ENCODE data around the gene NOS3.
A peak's percentile ranks its signal among the peaks of the same experiment; 100 is the strongest.

The NOS3 gene

DNA sequence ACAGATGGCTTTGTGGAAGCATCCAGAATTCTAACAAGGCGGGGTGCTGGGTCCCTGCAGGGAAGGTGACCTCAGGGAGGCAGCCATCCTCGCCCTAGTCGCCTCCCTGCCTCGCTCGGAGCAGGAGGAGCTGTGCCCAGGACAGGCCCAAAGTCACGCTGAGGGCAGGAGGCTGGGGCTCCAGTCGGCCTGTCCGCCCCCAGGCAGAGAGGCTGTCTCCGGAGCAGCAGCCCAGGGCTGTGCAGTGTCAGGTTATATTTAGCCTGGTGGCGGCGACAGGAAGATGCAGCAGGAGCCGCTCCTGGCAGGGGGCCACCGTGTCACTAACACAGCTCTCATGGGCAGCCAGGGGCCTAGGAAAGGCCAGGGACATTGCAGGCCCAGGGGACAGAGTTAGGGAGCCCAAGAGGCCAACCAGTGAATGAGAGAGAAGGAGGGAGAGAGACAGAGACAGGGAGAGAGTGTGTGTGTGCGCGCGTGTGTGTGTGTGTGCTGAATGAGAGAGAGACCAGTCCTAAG lies 26.2 kb upstream of the NOS3 start:
- DNase-seq (ENCODE audit: low read depth in 2 of 2, low spot score in 1 of 2), result no peak

DNA sequence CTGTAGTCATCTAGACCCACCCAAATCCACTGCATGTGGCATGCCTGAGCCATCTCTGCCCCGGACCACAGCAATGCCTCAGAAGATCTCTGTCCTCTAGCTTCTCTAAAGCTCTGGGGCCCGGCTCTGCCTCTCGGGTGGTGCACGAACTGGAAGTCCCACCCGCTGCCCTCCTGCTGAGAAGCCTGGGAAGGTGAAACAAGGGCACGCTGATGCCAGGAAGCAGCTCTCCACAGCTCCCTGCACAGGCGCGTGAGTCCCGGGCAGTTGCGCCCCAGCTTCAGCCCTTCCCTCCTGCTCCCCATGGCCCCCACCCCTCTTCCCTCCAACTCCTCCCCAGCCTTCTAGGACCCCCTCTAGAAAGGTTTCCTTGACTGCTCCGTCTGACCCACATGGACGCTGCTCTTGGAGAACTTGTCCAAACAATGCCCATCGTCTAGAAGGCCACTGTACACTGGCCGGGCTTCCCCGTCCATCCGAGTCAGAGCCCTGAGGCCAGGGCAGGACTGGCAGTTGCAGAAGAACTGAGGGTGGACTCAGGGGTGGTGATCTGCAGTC lies 25.5 kb upstream of the NOS3 start:
- DNase-seq (ENCODE audit: low read depth in 2 of 2, low spot score in 1 of 2), result no peak

DNA sequence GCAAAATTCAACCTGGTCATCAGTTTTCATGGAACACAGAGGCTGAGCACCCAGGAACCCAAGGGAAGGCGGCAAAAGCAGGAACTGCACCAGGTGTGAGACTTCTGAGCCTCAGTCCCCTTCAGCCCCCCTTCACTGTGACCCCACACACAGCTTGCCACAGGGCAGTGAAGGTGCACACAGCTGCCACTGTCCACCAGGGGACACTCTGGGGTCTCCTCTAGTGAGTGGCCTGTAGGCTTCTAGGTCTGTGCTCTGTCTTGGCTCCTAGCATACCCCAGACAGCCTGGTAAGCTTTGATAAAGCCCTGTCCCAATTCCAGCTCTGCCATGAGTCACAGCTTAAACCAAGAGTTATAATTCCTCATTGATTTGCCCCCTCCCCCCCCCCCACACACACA lies 24.8 kb upstream of the NOS3 start:
- no peak for DNase-seq (ENCODE audit: low read depth in 2 of 2, low spot score in 1 of 2)

DNA sequence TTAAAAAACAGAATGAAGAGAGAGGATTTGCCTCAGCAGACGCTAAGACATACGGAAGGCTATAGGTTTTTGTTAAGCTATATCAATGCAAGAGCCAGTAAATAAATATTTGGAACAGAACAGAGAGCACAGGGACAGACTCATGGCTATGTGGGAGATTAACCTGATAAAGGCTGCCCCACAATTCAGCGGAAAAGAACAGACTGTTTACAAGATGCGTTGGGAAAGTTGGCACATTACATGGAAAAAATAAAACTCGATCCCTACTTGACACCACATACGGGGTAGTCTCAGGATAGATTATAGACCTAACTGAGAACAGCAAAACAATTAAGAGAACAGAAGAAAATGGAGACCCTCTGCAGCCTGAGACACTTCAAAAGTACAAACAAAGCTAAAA lies 23.5 kb upstream of the NOS3 start:
- no peak for DNase-seq (ENCODE audit: low read depth in 2 of 2, low spot score in 1 of 2)

DNA sequence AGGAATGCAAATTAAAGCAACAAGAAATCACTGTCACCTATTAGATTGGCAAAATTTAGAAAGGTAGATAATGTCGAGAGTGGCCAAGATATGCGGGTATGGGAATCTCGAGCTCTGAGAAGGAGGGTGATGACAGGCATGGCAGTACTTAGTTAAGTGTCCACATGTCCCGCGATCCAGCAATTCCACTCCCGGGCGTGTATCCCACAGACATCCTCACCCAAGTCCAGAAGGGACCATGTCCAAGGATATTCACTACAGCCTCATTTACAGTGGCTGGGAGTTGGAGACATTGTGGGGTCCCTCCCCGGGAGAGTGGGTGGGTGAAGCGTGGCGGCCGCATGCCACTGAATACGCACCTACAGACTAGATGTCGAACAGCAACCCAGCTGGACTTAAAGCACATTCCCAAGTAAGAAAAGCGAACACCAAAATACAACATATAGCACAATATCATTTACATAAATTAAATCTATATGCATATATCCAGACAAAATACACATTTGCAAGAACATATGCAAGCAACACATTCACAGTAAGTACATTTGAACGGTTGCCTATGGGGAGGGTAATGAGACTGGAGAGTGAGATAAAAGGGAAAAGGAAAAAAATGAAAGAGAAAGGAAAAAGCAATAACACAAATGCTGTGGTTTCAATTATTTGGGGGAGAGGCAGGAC lies 22.6 kb upstream of the NOS3 start:
- DNase-seq (ENCODE audit: low read depth in 2 of 2, low spot score in 1 of 2), result no peak

DNA sequence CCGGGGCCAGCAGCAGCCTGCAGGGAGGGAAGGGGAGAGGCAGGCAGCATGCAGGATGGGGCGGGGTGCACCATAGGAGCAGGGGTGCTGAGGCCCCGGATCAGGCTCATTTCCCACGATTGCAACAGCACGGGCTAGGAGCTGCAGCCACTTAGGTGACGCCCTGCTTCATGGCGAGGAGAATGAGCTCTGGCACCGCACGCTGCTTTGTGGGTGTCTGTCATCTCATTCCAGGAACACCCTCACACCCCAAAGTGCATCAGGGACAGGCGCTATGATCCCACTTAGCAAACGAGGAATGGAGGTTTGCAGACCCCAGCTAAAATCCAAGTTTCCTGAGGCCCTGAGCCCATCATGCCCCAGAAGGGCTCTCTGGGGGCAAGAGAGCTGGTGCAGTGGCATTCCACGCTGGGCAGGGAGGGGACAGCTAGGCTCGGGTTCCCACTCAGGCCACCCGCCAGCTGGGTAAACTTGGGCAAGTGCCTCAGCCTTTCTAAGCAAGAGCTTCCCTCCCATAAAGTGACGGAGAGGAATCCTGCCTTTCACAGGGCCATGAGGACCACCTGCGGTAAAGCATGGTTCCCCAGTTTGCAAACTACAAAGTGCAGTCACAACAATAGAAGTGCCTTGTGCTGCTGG lies 22.0 kb upstream of the NOS3 start:
- no peak for DNase-seq (ENCODE audit: low read depth in 2 of 2, low spot score in 1 of 2)

DNA sequence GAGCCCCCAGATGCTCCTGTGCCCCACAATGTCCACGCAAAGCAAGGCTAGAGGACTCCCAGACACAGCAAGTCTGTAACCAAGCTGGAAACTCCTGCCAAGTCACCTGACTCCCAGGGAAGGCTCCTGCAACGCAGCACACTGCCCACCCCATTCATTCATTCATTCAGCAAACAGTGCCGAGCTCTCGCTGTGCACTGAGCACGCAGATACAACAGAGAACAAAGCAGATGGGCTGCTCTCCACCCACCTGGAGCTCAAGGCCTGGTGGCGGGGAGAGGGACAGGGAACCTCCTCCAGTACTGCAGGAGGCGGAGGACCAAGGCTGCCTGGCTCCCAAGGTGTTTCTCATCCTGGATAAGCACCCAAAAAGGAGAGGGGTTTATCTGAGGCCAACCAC lies 21.3 kb upstream of the NOS3 start:
- DNase-seq (ENCODE audit: low read depth in 2 of 2, low spot score in 1 of 2), result no peak

DNA sequence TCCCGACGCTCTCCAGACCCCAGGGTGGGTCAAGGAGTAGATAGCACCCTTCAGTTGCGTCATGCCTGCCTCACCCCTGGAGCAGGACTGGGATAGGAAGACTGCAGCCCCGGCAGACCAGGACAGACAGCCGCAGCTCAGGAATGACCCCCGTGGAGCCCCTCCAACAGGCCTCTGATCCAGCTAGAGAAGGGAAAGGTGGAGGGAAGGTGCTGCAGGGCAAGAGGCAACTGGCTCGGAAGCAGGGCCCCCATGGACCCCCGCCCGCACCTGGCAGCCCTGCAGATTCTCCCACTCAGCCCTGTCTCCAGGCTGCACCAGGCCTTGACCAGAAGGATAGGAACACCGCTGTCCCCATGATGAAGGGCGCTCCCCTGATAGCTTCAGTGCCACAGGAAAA lies 20.4 kb upstream of the NOS3 start:
- no peak for DNase-seq (ENCODE audit: low read depth in 2 of 2, low spot score in 1 of 2)

DNA sequence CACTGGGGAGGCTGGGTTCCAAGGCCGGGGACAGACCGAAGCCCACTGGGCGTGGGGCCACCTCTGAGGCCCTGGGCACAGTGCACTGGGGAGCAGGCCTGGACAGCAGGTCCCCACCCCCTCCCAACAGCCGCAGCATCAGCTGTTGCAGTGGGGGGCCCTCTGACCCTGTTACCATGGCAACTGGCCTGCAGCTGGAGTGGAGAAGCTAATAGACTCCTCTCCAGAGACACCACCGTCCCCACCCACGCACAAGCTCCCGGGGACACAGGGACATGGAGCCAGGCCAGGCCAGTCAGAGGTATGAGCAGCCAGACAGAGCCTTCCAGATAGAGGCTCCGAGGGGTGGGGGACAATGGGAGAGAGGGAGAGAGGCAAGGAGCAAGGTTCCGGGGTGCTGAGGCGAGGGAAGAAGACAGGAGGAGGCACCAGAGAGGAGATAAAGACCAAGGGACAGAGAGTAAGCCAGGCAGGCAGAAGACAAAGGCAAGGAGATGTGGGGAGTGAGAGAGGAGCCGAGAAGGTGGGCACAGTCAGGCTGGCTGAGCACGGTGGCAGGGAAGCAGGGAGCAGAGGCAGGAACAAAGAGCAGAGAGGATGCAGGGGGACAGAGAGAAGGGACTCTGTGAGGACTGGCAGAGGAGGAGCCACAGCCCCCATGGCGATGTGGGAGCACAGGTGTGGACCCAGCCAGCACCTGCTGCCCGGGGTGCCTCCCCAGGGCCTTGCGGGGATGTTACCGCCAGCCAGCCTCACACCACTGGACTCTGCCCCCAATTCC lies 19.4 kb upstream of the NOS3 start:
- DNase-seq (ENCODE audit: low read depth in 2 of 2, low spot score in 1 of 2), result no peak

DNA sequence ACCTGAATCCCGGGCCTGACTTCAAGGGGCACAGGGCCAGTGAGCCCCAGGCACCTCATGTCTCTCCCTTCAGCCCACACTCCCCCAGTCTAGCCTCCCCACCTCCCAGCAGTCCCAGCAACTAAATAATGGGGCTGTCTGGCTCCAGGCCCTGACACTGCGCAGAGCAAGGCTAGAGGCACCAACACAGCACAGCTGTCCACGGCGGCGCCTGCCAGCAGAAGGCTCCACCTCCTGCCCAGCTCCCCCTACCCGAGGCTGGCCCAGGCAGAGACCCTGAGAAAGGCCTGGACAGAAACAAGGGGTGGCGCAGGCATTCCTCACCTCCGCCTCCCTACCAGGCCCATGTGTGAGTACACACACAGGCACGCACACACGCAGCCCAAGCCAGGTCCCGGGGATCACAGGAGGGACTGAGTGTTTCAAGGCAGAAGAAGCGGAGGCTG lies 18.8 kb upstream of the NOS3 start:
- DNase-seq (ENCODE audit: low read depth in 2 of 2, low spot score in 1 of 2), result no peak

DNA sequence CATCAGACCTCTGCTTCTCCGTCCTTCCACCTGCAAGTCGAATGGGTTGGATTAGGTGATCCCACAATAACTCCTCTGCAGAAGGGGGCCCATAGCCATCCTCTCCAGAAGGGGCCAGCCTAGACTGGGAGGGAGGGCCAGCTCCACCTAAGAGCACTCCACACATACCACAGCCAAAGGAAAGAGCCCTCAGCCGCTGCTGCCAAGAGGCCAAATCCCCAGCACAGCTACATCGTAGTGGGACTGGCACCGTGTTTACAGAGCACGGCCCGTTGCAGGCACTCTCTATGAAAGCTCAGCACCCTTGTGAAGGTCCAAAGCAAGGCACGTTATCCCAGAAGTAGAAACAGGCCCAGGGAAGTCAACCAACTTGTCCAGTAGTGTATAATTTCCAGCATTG lies 18.1 kb upstream of the NOS3 start:
- DNase-seq (ENCODE audit: low read depth in 2 of 2, low spot score in 1 of 2), result no peak

DNA sequence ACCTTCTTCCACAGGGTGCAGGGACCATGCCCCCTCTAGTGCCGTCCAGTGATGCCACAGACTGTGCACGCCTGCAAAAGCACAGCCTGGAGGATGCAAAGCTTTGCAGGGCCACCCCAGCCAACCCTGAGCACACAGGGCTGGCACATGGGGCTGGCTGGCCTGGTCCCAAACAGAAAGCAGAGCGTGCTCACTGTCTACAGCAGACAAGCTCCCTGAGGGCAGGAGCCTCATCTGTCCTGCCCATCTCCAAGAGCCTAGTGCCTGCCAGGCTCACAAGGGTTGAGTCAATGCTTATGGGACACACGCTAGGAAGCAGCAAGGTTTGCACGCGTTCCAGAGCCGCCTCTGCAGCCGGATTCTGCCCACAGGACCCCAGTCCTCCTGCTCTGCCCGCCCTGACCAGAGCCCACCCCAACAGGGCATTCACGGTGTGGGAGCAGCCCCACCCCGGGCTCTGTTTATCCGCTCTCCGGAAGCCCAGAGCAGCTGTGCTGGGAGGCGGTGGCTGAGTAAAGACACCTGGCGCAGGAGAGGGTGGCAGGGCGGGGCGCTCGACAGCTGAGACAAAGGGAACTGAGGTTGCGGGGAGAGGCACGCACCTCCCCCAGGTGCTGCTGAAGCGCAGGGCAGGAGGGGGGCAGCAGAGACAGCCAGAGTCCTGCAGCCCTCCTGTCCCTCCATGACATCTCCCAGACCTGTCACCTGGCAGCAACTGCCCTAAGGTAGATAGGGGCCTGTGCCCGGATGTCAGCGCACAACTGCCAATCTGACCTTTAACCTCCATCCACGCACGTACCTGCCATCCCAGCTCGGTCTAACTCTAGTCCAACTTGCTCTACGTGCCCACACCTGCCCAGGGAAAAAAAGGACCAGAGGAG lies 17.0 kb upstream of the NOS3 start:
- no peak for DNase-seq (ENCODE audit: low read depth in 2 of 2, low spot score in 1 of 2)

DNA sequence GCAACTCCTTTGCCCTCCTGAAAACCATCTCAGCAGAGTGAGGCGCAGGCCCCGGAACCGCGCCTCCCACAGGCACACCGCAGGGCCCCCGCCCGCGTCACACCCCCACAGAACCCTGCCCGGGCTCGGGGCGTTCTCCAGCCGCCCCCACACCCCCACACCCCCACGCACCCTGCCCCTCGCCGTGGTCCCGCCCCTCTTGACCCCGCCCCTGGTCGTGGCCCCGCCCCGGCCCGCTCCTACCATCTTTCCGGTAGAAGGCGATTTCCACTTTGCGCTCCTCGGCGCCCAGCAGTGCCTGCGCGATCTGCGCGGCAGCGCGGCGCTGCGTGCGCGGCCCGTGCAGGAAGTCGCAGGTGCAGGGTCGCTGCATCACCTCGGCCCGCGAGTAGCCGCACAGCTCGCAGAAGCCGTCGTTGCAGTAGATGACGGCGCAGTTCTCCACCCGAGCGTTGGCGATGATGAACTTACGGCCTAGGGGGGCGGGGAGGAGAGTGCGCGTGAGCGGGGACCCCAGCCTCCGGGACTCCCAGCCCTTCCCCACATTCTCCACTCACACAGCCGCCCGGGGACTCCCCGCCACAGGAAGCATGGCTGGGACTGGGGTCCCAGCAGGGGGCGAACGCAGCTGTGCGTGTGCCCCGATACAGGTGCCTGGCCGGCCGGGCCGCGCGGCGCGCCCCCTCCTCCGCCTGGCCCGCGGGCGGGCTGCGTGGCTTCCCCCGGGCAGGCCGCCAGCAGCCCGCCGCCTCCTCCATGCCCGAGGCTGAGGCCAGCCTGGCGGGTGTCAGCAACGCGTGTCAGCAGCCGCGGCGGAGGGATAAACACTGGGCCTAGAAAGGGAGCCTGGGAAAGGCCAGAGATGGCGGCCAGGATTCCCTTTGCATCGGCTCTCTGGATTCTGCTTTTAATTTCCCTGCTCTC lies 16.1 kb upstream of the NOS3 start:
- peak; percentile 41 to 68 for DNase-seq (ENCODE audit: low read depth in 2 of 2, low spot score in 1 of 2)

DNA sequence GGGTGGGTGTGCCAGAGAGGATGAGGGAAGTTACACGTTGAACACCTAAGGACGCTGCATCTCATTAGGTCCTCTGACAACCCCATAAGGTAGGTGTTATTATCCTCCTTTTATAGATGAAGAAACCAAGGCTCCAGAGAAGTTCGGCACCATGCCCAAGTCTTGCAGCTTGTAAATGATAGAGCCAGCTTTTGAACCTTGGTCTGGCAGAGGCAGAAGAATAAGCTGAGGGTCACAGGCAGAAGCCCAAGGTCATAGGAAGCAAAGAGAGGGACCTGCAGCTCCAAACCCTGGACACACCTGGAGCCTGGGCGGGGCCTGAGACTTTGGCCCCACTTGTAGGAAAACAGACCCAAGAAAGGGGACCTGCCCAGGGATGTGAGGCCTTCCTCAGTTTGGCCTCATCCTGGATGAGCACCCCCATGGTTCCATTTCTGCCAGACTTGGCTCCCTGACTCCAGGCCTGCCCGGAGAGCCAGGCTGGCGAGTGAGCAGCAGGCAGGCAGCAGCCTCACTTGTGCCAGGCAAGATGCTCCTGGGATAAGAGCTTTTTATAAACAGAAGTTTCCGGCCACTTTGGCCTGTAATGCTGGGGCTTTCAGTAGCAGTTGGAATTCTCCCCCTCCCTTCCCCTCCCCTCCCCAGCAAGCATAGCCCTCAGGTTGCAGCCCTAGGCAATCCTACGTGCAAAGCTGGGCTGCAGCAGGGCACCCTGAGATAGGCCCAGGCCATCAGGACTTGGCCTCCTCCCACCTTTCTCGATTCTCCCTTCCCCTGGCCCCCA lies 15.1 kb upstream of the NOS3 start:
- no peak for DNase-seq (ENCODE audit: low read depth in 2 of 2, low spot score in 1 of 2)

DNA sequence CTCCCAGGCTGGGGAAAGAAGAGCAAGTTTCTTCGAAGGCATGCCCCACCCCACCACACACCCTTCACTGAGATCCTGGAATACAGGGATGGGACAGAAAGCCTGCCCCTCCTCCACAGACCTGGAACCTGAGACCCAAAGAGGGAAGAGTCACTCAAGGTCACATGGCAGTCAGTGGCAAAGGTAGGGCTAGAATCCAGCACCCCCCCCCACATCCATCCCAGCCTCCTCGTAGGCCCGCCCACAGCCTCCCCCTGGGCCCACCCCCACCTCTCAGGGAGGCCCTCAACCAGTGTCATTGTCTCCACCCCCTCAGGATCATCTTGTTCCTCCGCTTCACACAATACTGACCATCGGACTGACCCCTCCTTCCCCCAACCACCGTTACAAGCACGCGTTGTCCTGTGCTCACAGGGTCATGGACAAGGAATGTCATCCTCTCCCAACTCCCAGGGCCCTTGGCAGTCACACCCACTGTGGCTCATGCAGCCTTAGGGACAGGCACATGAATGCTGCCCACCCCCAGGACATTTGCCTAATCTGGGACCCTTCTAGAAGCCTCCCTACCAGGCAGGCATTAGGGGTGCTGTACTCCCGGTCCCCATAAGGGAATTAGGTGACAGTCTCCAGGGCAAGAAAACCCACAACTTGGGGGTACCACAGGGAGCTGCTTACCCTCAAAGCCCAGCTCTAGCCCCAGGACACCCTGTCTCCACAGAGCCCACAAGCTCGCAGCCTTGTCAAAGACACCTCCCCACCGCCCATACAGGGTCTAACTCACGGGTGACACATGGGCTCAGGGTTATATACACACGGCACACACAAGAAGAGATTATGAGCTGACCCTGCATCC lies 14.1 kb upstream of the NOS3 start:
- DNase-seq (ENCODE audit: low read depth in 2 of 2, low spot score in 1 of 2), result no peak

DNA sequence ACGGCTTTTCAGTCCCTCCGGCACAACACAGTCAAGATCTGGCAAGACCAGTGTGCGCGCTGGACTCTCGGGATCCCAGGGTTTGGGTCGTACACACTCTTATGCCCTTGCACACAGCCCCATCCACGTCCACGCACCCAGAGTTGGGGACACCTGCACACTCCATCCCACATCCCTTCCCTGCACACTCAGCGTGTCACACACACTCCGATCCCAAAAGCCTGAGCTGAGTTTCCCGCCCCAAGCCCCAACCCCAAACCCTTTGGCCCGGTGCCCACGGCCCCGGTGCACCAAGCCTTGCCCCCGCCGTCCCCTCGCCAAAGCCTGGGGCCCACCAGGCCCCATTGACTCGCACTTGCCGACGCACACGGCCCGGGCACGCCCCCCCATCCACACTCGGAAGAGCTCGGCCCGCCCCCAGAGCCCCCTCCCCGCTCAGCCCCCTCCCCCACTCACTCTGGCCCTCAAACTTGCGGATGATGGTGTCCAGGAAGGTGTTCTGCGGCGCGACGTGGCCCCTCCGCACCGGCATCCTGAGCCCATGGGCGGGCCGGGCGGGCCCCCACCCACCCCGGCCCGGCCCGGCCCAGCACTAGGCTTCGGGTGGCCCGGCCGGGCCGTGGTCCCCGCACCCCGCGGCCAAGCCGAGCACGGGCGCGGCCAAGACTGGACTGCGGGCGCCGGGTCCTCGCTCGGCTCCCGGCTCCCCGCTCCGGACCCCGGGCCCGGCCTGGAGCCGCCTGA lies 13.3 kb upstream of the NOS3 start:
- DNase-seq (ENCODE audit: low read depth in 2 of 2, low spot score in 1 of 2), result no peak

DNA sequence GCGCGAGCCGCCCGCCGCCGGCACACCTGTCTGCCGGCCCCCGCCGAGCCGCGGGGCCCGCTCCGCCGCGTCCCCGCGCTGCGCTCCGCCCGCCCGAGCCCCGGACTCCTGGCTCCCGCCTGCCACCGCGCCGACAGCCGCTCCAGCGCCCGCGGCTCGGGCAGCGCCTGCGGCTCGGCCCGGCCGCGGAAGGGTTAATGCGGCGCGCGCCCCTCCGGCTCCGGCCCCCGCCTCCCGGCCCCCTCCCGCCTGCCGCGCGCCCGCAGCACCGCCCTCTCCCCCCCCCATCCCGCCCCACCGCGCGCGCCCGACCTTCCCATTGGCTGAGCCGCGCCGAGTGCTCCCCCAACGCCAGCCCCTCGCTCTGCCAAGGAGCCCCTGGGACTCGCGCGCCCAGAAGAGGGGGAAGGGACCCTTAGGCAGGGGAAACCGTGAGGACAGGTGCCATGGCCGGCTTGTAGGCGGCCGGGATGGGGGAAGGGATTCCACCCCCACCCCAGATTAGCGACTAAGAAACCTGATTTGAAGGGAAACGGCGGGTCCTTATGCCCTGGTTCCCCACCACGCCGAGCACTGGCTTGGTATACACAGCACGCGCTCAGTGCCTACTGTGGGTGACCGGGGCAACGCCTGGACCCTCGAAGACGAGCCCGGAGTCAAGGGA lies 12.6 kb upstream of the NOS3 start, which contains the start of gene KCNH2:
Gene KCNH2, minus strand, starts transcription at position 196 of the 664 bp plus-strand sequence. CDS start 408 bp downstream, outside the sequence.
- no peak for DNase-seq (ENCODE audit: low read depth in 2 of 2, low spot score in 1 of 2)
